NCI-H1048 (cell line): ENCODE data around the gene PPP2R3B.

Experiments
- DNase-seq: peaks from one replicate; lab custom pipeline; 2025; lab: John Stamatoyannopoulos, UW

PPP2R3B gene

DNA sequence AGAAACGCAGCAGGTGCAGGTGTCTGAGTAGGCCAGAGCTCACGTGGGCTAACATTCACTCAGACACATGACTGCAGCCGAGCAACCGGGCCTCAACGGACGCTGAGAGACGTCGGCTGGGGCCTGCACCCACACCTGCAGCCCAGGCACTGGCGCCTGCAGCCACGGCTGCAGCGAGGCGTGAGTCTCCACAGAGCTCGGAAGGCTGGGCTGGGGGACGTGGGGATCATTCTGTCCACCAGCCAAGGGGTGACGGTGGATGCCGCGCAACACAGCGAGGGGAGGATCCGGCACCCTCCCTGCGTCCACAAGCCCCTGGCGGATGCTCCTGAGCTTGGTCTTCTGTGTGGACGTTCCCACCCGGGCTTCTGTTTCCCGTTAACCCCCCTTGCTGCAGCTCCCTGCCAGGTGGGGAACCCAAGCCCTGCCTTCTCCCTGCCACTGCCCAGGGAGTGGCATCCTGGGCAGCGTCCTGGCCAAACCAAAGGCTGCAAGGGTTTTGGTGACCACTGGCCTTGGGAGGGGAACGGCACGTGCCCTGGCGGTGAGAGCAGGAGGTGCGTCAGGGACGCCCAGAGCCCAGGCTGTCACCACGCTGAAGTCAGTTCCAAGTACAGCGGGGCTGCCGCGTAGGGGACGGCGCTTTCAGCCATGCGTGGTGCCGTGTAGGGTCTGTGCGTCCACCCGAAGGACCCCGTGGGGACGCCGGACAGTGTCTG lies 16.3 kb downstream of the PPP2R3B start:
- DNase-seq, result no peak

DNA sequence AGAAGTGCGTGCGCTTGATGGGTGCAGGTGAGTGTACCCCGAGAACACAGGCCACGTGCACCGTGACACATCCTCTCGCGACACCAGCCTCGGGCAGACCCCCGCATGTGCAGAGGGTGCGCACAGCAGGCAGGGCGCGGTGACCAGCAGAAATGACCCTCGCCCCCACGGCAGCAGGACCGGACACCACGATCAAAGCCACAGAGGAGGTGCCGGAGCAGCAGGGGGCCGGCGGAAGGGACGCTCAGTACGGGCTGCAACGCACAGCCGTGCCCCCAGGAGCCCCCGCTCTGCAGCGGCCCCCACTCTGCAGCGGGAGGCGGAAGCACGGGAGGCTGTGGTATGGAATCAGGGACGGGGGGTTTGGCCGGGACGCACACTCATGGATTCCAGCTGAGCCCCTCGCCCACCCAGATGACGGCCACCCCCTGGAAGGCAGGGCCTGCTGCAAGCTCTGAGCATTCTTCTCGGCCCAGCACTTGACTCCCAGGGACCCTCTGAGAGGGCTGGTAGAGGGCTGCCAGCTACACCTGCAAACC lies 17.1 kb downstream of the PPP2R3B start:
- DNase-seq, result no peak

DNA sequence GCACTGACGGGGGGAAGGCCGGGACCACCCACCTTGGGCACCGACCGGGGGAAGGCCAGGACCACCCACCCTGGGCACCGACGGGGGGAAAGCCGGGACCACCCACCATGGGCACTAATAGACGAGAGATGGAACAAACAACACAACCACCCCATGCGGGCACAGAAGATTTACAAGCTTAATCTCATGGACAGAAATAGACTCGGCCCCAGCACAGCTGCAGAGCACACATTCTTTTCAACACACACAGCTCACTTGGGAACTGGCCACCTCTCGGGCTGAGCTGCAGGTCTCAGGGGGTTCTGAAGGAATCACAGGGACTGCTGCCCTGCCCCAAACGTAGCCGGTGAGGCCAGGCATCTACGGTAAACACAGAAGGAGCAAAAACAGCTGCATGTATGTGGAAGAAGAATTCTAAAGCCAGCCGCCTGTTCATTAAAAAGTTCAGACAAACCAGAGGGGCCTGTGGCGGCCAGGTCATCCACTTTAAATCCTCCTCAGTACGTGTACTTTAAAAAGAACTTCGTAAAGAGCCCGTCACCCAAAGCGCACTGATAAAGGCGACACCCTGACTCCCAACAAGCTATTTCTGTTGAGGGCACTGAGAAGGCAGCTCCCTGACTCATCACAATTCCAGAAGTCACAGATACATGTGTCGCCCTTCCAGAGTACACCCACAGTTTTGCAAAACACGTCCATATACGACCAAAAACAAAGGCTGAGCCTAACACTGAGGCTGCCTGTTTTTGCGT lies 17.7 kb downstream of the PPP2R3B start:
- no peak for DNase-seq

DNA sequence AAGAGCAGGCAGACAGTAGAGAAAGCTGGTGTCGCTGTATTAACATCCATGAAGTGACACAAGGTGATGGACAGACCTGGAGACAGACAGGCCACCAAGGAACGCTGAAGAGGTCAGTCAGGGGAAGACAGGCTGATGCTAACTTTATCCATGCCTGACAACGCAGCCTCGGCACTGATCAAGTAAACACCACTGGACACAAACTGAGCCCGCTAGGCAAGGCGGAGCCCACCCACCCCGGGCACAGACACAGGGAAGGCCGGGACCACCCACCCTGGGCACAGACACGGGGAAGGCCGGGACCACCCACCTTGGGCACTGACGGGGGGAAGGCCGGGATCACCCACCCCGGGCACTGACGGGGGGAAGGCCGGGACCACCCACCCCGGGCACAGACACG lies 18.8 kb downstream of the PPP2R3B start:
- no peak for DNase-seq

DNA sequence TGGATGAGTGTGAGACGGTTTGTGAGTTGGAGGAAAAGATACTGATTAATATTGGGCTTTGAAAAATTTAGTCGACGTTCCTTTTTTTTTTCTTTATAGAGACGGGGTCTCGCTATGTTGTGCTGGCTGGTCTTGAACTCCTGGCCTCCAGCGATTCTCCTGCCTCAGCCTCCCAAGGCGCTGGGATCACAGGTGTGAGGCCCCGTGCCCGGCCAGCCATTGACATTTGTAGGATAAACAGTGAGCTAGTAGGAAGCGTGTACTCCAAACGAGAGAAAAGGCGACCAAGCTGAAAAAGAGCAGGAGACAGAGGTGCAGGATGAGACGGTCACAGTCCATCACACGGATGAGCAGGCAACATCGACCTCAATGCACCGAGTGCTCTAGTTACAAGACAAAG lies 19.4 kb downstream of the PPP2R3B start:
- no peak for DNase-seq

DNA sequence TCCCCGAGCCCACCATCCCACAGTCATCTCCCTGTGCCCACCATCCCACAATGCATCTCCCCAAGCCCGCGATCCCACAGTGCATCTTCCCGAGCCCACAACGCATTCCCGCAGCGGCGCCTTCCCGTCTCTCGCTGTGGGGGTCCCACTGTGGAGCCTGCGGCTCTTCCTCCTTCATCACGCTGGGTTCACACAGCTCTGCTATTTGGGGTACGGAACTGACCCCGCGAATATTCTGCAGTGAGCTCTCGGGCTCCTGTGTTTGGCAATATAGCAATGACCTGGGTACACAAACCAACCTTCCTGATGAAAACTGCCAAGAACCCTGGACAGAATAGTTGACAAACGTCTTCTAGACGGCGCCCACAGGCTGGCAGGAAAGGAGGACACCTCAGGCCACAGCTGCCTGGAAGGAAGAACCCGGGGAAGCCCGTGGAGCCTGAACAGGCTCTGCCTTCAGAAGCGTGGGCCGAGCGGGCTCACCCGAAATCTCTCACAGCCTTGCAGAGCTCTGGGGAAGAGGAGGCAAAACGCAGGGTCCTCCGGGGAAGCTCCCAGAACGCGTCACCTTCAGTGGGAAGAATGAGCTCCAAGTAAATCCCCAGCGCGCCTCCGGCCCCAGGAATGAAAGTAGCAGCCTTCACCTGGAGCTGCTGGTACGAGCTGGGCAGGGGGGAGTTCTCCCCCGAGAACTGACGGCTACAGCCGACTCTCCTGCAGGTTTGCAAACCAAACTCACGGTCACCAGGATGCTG lies 22.9 kb downstream of the PPP2R3B start:
- no peak for DNase-seq

DNA sequence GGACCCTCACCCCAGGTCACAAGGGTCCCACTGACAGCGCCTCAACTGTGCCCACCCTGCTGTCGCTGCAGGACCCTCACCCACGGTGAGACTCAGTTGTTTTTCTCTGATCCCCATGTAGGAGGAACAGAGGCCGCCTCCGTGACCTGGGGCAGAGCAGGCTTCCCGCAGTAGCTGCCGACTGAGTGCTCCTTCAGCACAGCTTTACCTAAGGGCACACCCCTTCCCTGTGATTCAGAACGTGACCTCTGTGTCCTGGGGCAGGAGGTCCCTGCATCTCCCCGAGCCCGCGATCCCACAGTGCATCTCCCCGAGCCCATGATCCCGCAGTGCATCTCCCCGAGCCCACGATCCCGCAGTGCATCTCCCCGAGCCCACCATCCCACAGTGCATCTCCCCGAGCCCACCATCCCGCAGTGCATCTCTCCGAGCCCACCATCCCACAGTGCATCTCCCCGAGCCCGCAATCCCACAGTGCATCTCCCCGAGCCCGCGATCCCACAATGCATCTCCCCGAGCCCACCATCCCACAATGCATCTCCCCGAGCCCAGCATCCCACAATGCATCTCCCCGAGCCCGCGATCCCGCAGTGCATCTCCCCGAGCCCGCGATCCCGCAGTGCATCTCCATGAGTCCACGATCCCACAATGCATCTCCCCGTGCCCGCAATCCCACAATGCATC lies 23.6 kb downstream of the PPP2R3B start:
- no peak for DNase-seq

DNA sequence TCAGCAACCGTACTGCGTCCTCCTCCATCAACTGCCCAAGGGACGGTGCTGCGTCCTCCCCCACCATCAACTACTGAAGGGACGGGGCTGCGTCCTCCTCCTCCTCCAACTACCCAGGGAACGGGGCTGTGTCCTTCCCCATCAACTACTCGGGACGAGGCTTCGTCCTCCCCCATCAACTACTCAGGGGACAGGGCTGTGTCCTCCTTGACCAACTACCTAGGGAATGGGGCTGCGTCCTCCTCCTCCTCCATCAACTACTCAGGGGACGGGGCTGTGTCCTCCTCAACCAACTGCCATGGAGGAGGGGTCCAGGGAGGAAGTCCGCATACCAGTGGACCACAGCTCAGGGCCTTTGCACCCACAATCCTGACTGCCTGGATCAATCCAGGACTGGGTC lies 24.4 kb downstream of the PPP2R3B start:
- DNase-seq, result no peak

DNA sequence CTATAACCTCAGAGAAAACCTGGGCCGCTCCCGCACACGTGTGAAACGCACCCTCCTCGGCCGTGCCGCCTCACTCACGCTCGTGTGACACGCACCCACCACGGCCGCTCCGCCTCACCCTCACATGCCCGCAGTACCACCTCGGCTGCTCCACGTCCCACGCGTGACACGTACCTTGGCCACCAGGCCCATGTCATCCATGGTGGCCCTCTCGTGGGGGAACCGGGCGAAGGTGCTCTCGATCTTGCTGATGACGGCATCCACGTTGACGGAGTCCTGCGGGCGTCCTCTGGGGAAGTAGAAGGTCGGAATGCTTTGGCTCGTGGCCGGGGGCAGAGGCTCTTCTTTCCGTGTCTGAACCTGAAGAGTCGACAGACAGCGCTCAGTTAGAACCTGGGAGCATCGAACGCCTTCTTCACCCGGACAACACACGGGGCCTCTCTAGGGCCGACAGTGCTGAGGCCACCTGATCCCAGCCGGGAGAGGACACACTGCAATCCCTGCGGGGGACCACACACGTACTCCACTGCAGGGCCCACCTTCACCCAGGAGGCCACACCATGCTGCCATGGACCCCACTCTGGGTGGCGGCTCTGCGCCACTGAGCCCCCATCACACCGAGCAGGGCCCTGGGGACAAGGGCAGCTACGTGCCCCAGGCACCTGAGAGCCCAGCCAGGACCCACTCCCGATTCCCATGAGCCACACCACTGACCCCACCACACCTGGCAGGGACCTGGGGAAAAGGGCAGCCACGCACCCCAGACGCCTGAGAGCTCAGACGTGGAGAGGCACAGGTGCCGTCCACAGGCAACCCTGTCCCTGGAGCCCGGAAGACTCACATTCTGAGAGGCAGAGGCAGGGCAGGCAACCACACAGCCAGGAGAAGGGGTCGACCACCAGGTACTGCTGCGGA lies 25.2 kb downstream of the PPP2R3B start:
- no peak for DNase-seq

DNA sequence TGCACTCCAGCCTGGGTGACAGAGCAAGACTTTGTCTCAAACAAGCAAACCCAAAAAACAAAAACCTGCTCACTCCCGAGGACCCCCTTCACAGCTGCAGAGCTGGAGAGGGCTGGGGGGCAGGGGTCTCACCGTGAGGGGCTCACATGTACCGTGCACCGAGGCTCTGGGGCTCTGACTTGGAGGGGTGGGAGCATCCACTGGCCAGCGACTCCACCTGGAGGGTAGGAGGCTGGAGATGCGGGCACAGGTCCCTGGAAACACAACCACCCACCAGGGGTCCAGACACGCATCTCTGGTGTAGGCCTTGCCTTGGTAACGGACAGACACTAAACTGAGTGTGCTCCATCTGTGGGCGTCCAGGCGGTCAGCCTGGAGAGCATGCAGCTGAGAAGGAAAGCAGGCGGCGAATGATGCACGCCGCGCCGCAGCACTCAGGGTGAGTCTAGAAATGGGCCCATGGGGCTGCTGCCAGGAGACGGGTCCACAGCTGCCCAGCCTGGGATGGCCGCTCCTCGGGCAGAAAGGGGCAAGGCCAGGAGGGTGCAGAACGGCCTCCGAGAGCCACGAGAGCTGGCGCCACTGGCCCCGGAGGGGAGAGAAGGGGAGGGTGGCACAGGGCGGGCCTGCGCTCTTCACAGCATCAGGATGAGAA lies 26.1 kb downstream of the PPP2R3B start:
- DNase-seq, result no peak

DNA sequence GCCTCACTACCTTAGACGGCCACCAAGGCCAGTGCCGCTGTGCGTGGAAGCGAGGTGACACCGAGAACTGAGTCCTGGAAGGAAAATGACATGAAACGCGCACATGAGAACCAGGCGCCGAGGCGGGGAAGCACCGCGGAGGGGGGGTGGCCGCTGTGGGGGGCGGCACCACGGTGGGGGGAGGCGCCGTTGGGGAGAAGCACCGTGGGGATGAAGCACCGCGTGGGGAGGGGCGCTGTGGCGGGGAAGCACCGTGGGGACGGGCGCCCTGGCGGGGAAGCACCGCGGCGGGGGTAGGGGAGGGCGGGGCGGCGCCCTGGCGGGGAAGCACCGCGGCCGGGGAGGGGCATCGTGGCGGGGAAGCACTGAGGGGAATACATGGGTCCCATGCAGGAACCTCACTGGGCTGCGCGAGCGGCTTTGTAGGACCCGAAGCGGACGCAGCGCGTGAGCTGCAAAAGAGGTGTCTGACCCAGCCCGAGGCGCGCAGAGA lies 28.0 kb downstream of the PPP2R3B start:
- DNase-seq, result no peak

DNA sequence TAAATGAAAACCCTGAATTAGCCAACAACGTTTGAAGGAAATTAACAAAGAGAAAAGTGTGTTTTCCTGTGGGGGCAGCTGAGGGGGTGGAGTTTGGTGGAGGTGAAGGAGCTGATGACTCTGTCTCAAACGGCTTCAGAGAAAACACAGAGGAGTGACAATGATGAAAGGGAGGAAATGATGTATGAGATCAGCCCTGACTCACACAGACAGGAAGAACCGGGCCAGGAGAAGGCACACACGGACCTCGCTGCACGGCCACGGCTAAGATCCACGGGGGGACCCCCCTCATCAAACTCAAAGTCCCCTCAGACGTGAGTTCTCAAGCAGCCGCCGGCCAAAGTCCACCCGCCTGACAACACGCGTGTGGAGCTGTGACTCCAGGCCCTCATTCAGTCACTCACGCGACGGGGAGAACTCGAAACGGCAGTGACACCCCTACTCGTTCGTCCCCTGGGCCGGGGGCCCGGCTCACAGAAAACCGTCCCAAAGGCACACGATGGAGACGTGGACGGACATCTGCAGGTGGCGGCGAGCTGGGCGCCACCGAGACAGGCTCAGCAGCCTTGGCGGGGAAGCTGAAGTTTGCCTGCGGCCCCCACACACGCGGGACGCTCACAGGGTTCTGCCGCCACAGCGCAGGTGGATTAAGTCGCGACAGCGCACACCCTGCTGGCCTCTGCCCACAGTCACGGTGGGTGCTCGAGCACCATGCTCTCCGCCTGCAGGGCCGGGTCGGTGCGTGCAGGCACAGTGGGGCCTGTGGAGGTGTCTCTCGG lies 28.8 kb downstream of the PPP2R3B start:
- no peak for DNase-seq

DNA sequence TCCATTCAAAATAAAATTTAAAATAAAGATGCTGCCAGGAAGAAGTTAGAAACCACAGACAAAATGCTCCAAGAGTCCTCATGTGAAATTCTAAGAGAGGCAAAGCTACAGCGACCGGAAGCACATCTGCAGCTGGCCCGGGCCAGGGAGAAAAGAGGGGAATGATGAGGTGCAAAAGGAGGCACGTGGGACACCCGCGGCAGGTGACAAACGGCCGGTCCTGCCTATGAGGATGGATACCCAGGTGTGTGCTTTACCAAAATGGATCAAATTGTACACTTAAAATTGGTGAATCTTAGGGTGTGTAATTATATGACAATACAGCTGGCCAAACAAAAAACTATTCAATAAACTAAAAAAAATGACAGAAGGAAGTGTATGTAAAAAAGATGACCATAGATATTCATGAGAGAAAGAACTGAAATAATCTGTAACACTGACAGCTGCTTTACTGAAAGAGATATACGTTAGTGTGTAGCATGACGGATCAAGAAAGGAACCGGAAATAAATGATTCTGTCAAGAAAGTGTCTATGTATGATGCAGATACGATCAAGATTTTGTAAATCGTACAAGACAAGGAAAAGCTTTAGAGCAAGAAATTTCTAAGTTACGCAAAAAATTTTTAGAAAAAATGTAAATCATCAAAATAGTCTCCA lies 29.5 kb downstream of the PPP2R3B start:
- DNase-seq, result no peak

DNA sequence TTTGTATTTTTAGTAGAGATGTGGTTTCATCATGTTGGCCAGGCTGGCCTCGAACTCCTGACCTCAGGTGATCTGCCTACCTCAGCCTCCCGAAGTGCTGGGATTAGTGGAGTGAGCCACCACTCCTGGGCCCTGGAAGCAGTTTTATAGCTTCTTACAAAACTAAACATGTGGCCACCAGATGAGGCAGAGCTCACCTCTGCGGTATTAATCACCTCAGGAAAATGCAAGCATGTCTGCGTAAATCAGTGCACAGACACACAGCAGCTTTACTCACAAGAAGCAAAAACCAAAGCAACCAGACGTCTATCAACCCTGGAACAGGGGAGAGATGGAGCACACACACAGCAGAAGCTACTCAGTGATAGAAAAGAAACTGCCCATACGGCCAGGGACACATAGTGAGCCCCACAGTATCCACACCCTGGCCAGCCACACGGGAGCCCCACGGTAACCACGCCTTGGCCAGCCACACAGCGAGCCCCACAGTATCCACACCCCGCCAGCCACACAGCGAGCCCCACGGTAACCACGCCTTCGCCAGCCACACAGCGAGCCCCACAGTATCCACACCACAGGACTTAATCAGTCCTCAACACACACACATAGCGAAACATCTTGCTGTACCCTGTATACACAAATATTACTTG lies 30.2 kb downstream of the PPP2R3B start:
- no peak for DNase-seq

DNA sequence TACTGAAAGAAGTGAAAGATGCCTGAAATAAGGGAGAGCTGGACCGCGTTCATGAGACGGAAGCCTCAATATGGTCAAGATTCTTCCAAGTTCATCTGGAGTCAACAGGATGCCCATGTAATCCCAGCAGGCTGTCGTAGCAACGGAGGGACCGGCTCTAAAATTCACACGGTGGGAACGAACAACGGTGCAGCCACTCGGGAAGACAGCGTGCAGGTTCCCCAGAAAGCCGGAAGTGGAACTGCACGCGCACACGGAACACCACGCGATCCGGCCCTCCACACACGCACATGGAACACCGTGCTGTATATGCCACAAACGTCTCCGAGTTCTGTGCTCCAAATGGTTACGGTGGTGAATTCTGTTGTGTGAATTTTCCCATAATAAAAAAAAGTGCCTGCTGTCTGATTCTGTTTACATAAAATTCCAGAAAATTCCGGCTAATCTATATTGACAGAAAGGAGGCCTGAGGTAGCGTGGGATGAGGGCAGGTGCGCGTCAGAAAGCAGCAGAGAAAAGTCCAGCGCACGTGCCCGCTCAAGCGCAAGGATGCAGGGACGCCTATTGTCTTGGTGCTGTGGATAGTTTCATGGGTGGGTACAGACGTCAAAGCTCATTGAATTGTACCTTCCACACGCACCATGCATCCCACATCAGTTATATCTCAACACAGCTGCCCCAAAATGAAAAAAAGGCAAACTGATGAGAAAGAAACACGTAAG lies 31.2 kb downstream of the PPP2R3B start:
- no peak for DNase-seq

DNA sequence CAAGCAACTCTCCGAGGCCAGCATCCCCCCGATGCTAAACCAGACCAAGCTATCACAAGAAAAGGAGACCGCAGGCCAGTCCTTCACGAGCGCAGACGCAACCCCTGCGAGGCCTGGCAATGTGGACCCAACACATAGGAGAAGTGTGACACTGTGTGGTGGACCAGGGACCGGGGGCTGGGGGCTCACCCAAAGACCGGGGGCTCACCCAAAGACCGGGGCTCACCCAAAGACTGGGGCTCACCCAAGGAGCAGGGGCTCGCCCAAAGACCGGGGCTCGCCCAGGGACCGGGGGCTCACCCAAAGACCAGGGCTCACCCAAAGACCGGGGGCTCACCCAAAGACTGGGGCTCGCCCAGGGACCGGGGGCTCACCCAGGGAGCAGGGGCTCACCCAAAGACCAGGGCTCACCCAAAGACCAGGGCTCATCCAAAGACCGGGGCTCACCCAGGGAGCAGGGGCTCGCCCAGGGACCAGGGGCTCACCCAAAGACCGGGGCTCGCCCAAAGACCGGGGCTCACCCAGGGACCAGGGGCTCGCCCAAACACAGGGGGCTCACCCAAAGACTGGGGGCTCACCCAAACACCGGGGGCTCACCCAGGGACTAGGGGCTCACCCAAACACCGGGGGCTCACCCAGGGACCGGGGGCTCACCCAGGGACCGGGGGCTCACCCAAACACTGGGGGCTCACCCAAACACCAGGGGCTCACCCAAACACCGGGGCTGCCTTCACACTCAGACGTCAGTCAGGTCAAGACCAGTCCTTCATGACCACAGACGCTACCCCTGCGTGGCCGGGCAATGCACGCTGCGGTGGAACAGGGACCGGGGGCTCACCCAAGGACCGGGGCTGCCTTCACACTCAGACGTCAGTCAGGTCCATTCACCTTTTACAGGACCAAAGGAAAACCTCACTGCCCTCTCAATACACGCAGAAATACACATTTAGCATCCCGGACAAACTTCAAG lies 32.9 kb downstream of the PPP2R3B start:
- no peak for DNase-seq
